Activated T-helper 2 cell treated with anti-CD3 and anti-CD28 coated beads, Interferon-gamma antibody, Interleukin-2, Interleukin-4, amounts not matched to agents 10 μg/mL and 5 μg/mL and 100 μg/mL, durations not matched to agents 14 hours and 24 hours and 36 hours (primary cell): ENCODE data around the gene CNGA1. TPM values are rescaled to one million over a fixed set of nuclear protein-coding genes. Genes with fewer than 3 reads are reported as not detected.
"Not testable (repeated sequence)": the region's sequence is repeated elsewhere in the genome, so short reads cannot be mapped to it uniquely, and the experiment has no call there.

Experiments used
- DNase-seq: peaks from one replicate; pipeline ENCODE4 v3.0.0; 2021; ENCODE audit warnings: low spot score
- H3K27ac Mint-ChIP-seq: one replicate; pipeline ENCODE4 v1.8.0; 2021; ENCODE audit warnings: mixed read lengths
- H3K27me3 Mint-ChIP-seq: one replicate; pipeline ENCODE4 v1.8.0; 2021; ENCODE audit warnings: low read depth, mixed read lengths
- H3K36me3 Mint-ChIP-seq: one replicate; pipeline ENCODE4 v1.8.0; 2021; ENCODE audit warnings: low read depth, mixed read lengths
- H3K4me1 Mint-ChIP-seq: one replicate; pipeline ENCODE4 v1.8.0; 2021; ENCODE audit warnings: low read depth, mixed read lengths
- H3K4me3 Mint-ChIP-seq: one replicate; pipeline ENCODE4 v1.8.0; 2021; ENCODE audit warnings: low read depth, mild to moderate bottlenecking, moderate library complexity, mixed read lengths
- H3K9me3 Mint-ChIP-seq: one replicate; pipeline ENCODE4 v1.8.0; 2021; ENCODE audit warnings: mixed read lengths
- intact Hi-C: fragments of 100-400 bp; cut with micrococcal nuclease; formaldehyde crosslinking; loops from one replicate; pipeline ENCODE4 v1.15.1; 2023
- total RNA-seq: library from RNA; stranded (reverse); gene quantifications from 2 replicates; pipeline ENCODE4 v1.2.3, GENCODE V29; 2022

CNGA1 gene
- total RNA-seq, 1 donor from 2014 or later, result not detected

DNA sequence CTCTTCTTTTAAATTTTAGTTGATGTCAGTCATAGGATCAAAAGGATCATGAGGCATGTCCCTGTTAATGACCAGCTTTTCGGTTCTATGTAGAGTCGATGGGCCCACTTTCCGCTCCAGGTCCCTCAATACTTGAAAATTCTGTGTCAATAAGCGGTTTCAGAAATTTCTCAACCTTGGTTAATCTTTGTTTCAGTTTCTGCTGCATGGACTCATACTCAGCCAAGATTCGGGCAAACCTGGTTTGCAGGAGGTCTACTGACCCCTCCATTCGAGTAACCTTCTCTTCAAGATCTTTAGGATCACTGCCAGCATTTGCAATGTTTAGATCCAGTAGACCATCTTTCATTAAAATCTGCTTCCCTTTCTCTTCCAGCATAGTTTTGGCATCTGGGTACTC, 80.1 kb downstream of the CNGA1 start:
- Mint-ChIP-seq H3K9me3 (no peaks in the 10 kb centered on the region), H3K4me3 (no peak overlapping the region), H3K36me3 (no peaks in the 10 kb centered on the region), H3K27ac (no peak overlapping the region), H3K27me3 (peaks cover 11% of the 10 kb centered on the region), H3K4me1 (no peaks in the 10 kb centered on the region)
- DNase-seq, result no peak
- intact Hi-C loops, result no loop called here

DNA sequence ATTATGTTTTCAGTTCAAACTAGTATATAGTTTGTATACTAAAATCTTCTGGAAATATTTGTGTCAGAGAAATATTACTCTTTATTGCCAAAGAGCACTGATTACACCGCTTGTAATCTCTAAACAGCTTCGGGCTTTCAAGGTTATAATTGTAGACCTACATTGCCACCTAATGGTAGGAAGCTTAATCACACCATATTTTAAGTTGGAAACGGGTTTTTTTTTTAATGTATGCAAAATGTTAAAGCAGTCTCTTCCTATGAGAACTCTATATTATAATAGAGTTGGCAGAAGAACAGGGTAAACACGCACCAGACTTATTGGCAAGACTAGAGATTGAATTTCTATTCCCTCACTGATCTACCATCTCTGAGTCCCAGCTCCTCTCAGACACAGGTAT, 82.6 kb downstream of the CNGA1 start:
- Mint-ChIP-seq H3K4me3 (no peak overlapping the region), H3K27me3 (peaks cover 17% of the 10 kb centered on the region), H3K4me1 (no peaks in the 10 kb centered on the region)

DNA sequence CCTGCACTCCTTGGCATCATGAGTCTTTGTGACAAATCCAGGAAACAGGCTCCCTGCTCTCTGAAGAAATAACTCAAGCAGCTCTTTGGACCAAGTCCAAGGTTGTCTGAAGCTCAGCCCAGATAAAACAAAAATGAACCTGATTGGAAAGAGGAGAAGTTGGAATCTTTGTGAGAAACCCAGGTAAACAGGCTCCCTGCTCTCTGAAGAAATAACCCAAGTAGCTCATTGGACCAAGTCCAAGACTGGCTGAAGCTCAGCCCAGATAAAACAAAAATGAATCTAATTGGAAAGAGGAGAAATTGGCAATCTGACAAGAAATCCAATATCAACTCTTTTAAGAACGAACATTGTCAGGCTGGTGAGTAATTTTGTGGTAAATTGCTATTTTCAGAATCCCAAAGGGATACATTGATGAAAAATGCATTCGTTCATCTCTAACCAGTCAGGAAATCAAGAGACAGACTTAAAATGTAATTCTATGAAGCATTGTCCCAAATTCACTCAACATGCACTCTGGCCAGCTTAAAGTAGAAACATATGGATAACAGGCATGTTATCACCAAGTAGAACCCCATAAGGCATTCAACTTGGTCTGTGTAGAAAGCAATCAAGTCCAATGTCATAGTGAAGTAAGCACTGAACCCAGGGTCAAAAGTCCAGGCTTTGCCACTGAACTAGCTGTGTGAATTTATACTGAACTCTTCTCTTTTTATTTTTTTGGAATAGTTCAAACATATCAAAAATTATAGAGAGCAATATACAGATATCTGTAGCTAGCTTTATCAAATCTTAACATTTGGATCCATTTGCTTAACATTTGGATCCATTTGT, 85.3 kb downstream of the CNGA1 start:
- DNase-seq, result no peak
- intact Hi-C loops, result no loop called here
- Mint-ChIP-seq H3K36me3 (no peaks in the 10 kb centered on the region), H3K4me3 (no peak overlapping the region), H3K27ac (no peak overlapping the region), H3K27me3 (peaks cover 31% of the 10 kb centered on the region), H3K9me3 (no peaks in the 10 kb centered on the region), H3K4me1 (peaks cover 7% of the 10 kb centered on the region)

More for the DNA sequence above, 82.6 kb downstream of the CNGA1 start:
- no peaks in the 10 kb centered on the region for H3K36me3 Mint-ChIP-seq
- intact Hi-C loops, result loop anchor here (1.0 to 2.0 kb wide), 3 partner anchors 229 to 271 kb away; no protein-coding TSS in a partner anchor
- no peaks in the 10 kb centered on the region for H3K9me3 Mint-ChIP-seq
- no peak overlapping the region for H3K27ac Mint-ChIP-seq
- no peak for DNase-seq

DNA sequence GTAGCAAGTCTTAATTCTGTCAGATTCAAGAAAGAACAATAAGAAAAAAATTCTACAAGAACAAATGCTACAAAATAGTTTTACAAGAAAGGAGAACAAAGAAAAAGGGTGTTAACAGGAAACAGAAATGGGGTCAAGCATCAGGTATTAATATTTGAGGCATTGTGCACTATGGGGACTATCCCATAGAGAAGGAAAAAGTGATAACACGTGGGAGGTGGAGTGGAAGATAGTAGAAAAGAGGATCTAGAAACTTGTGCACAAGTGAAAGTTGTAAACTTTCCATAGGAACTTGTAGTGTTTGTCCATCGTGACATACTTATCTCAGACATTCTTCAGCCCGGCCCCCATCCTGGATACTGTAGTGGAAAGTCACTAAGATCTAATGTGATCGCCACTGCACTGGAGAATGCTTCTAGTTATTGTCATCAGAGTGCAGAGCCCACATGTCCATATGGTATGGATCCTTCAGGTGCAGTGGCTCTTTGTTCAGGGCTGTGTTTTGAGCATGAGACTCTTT, 86.7 kb downstream of the CNGA1 start:
- peaks cover 7% of the 10 kb centered on the region for H3K4me1 Mint-ChIP-seq
- no peaks in the 10 kb centered on the region for H3K9me3 Mint-ChIP-seq
- DNase-seq, result no peak
- no peak overlapping the region for H3K4me3 Mint-ChIP-seq
- intact Hi-C loops, result loop anchor here (5.0 kb wide), 1 partner anchor 92 kb away; the partner anchor contains the start of gene CORIN
- H3K27me3 Mint-ChIP-seq, result peaks cover 37% of the 10 kb centered on the region
- H3K27ac Mint-ChIP-seq, result no peak overlapping the region
- H3K36me3 Mint-ChIP-seq, result no peaks in the 10 kb centered on the region

DNA sequence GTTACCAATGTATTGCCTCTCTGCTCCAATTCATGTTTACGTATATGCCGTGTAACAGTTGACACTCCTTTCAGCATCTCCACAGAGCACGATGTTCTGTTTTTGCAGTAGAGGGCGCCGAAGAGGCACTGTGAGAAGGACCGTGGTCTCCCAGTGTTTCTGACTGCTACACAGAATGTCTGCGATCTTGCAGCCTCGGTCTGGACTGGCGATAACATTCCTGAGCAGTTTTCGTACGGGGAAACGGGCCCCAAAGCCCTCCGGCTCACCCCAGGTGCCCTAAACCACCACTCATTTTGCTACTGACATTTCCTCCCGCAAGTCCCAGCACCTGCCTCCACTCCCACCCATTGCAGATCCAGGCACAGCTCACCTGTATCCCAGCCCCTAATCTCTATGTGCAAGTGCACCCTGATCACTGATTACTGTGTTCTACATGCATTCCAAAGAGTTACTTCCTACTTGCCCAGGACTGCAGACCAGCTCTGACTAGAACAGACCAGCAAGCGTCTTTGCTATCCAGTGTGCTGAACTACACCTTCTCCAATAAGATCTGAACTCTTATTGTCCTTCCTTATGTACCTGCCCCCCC, 89.7 kb downstream of the CNGA1 start:
- no peaks in the 10 kb centered on the region for H3K36me3 Mint-ChIP-seq
- intact Hi-C loops, result loop anchor here (1.0 to 5.0 kb wide), 2 partner anchors 89 to 161 kb away; partner anchors contain the start of gene CORIN
- H3K27me3 Mint-ChIP-seq, result peaks cover 36% of the 10 kb centered on the region
- H3K4me1 Mint-ChIP-seq, result peaks cover 7% of the 10 kb centered on the region
- H3K27ac Mint-ChIP-seq, result no peak overlapping the region
- no peaks in the 10 kb centered on the region for H3K9me3 Mint-ChIP-seq
- DNase-seq, result peak; percentile 26
- no peak overlapping the region for H3K4me3 Mint-ChIP-seq

DNA sequence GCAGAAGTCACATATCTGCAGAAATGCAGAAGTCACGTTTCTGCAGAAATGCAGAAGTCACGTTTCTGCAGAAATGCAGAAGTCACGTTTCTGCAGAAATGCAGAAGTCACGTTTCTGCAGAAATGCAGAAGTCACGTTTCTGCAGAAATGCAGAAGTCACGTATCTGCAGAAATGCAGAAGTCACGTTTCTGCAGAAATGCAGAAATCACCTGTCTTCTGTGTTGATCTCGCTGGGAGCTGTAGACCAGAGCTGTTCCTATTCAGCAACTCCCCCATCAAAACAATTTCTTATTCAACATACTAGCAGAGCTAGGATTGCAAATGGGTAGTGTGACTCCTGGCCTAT, 93.2 kb downstream of the CNGA1 start:
- H3K4me3 Mint-ChIP-seq, intact Hi-C loops, H3K27ac Mint-ChIP-seq, DNase-seq, H3K36me3 Mint-ChIP-seq, H3K4me1 Mint-ChIP-seq, H3K9me3 Mint-ChIP-seq: not testable (repeated sequence)
- H3K27me3 Mint-ChIP-seq, result peaks cover 32% of the 10 kb centered on the region

DNA sequence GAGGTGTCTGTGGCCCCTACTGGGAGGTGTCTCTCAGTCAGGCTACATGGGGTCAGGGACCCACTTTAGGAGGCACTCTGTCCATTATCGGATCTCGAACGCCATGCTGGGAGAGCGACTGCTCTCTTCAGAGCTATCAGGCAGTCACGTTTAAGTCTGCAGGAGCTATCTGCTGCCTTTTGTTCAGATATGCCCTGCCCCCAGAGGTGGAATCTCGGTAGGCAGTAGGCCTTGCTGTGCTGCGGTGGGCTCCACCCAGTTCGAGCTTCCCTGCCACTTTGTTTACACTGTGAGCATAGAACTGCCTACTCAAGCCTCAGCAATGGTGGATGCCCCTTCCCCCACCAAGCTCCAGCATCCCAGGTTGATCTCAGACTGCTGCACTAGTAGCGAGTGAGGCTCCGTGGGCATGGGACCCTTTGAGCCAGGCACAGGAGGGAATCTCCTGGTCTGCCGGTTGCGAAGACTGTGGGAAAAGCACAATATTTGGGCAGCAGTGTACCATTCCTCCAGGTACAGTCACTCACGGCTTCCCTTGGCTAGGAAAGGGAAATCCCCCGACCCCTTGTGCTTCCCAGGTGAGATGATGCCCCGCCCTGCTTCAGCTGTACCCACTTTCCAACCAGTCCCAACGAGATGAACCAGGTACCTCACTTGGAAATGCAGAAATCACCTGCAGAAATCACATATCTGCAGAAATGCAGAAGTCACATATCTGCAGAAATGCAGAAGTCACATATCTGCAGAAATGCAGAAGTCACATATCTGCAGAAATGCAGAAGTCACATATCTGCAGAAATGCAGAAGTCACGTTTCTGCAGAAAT, 93.8 kb downstream of the CNGA1 start:
- H3K27ac Mint-ChIP-seq, H3K36me3 Mint-ChIP-seq, intact Hi-C loops, H3K4me1 Mint-ChIP-seq, DNase-seq, H3K4me3 Mint-ChIP-seq: not testable (repeated sequence)
- peaks cover 27% of the 10 kb centered on the region for H3K27me3 Mint-ChIP-seq
- peaks cover 14% of the 10 kb centered on the region for H3K9me3 Mint-ChIP-seq

DNA sequence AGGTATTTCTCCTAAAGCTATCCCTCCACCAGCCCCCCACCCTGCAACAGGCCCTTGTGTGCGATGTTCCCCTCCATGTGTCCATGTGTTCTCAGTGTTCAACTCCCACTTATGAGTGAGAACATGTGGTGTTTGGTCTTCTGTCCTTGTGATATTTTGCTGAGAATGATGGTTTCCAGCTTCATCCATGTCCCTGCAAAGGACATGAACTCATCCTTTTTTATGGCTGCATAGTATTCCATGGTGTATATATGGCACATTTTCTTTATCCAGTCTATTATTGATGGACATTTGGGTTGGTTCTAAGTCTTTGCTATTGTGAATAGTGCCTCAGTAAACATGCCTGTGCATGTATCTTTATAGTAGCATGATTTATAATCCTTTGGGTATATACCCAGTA, 99.3 kb downstream of the CNGA1 start:
- intact Hi-C loops, result loop anchor here (10.0 kb wide), 1 partner anchor 208 kb away; no protein-coding TSS in a partner anchor
- H3K36me3 Mint-ChIP-seq, DNase-seq, H3K27ac Mint-ChIP-seq, H3K4me3 Mint-ChIP-seq: not testable (repeated sequence)
- H3K4me1 Mint-ChIP-seq, result peaks cover 18% of the 10 kb centered on the region
- H3K9me3 Mint-ChIP-seq, result peaks cover 16% of the 10 kb centered on the region
- H3K27me3 Mint-ChIP-seq, result peaks cover 13% of the 10 kb centered on the region

DNA sequence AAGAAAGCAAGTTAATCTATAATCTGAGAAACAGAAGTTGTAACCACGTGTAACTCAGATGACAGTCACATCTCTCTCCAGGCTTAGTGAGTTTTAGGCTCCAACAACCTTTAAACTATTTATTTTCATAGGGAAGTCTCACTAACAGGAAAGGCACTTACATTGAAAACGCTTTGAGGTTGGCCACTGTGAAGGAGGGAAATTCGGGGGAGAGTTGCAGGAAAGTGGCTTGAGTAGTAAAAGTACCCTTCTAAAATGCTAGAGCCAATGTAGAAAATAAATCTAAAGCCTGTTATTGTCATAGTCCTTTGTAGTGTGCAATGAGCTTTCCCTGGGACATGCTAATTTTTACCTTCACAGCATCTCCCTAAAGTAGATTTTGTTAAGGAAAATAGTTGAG, 101.1 kb downstream of the CNGA1 start:
- intact Hi-C loops, result loop anchor here (2.0 to 10.0 kb wide), 5 partner anchors 77 to 453 kb away; partner anchors contain the start of genes COMMD8, CORIN, SLAIN2 and TEC
- peak overlapping the region; percentile 10 for H3K27ac Mint-ChIP-seq
- peaks cover 22% of the 10 kb centered on the region for H3K4me1 Mint-ChIP-seq

DNA sequence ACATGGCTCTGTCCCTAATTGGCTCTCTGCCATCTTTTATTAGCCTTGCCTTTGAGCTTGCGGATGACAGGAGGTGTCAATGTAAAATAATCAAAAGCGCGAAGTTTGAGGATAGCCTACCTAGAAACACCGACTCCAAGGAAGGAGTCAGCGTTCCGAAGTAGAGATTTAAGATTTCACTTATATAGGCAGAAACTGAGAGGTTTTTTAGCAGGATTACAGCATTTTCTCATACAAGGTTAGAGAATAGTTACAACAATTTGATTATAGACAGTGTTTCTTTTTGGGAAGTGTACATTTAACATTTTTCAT, 101.6 kb downstream of the CNGA1 start:
- H3K4me1 Mint-ChIP-seq, result peaks cover 22% of the 10 kb centered on the region
- intact Hi-C loops, result loop anchor here (1.0 to 10.0 kb wide), 7 partner anchors 41 to 452 kb away; partner anchors contain the start of genes COMMD8, CORIN, SLAIN2 and TEC

More for the DNA sequence above, 101.1 kb downstream of the CNGA1 start:
- peaks cover 16% of the 10 kb centered on the region for H3K9me3 Mint-ChIP-seq
- peaks cover 7% of the 10 kb centered on the region for H3K27me3 Mint-ChIP-seq
- peaks cover 21% of the 10 kb centered on the region for H3K36me3 Mint-ChIP-seq
- DNase-seq, result no peak
- H3K4me3 Mint-ChIP-seq, result peak overlapping the region; percentile 42

DNA sequence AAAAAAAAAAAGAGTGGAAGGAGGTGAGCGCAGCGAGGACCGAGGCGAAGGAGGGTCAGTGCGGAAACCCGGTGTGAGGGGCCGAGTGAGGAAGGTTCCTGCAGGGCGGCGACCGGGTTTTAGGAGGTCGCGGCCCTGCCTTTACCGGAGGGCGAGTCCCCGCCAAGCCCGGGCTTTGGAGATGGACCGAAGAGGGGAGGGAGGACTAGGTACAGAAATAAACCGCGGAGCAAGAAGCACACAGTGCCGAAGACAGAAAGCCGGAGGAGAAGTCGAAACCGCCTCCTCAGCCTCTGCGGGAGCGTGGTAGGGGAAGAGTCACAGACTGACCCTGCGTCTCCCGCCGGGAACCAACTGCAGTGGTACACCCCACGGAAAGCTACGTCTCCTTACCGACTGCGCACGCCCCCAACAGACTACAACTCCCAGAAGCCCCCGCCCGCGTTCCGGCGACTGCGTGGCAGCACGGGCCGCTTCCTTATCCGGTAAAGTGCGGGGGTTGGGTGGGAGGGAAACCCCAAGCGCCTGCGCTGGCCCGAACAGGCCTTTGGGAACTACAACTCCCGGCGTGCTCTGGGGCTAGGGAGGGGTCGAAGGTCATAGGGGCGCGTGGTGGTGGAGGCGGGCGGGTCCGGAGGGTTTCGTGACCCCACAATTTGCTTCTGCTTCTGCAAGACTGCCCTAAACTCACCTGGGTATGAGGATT, 102.1 kb downstream of the CNGA1 start, which contains the start of gene NFXL1:
Gene NFXL1 (minus strand): TSS at position 364 of the 706 bp plus-strand sequence. CDS start 380 bp downstream, outside the sequence.
- H3K36me3 Mint-ChIP-seq, result peaks cover 26% of the 10 kb centered on the region
- intact Hi-C loops, result loop anchor here (1.0 to 10.0 kb wide), 7 partner anchors 40 to 452 kb away; partner anchors contain the start of genes COMMD8, CORIN, SLAIN2 and TEC
- H3K9me3 Mint-ChIP-seq, result peaks cover 16% of the 10 kb centered on the region
- H3K4me1 Mint-ChIP-seq, result peaks cover 22% of the 10 kb centered on the region
- peak within 1 kb of the TSS; percentile 83 for H3K27ac Mint-ChIP-seq
- peak; percentile 93 for DNase-seq
- H3K4me3 Mint-ChIP-seq, result peak within 1 kb of the TSS; percentile 90
- no peaks in the 10 kb centered on the region for H3K27me3 Mint-ChIP-seq

More for the DNA sequence above, 101.6 kb downstream of the CNGA1 start:
- Mint-ChIP-seq H3K9me3 (peaks cover 16% of the 10 kb centered on the region), H3K36me3 (peaks cover 26% of the 10 kb centered on the region), H3K27me3 (peaks cover 2% of the 10 kb centered on the region), H3K27ac (peak overlapping the region; percentile 83), H3K4me3 (peak overlapping the region; percentile 90)
- DNase-seq, result no peak
